ENCODE data around the gene CHAD.
A peak's percentile ranks its signal among the peaks of the same experiment; 100 is the strongest.
"Not testable (repeated sequence)": the region's sequence is repeated elsewhere in the genome, so short reads cannot be mapped to it uniquely, and the experiment has no call there.

Gene CHAD

GRCh38 chr17:50495217-50495823 lies 26.6 kb upstream of the CHAD start:
- no peak for DNase-seq (ENCODE audit: low read depth in 1 of 2, low spot score in 1 of 2)

GRCh38 chr17:50493744-50494143 lies 25.1 kb upstream of the CHAD start:
- DNase-seq (ENCODE audit: low read depth in 1 of 2, low spot score in 1 of 2), result no peak

- no peak for DNase-seq (ENCODE audit: low read depth in 1 of 2, low spot score in 1 of 2)
Observed at GRCh38 chr17:50492214-50492613, 23.5 kb upstream of the CHAD start.

- DNase-seq (ENCODE audit: low read depth in 1 of 2, low spot score in 1 of 2), result no peak
Observed at GRCh38 chr17:50491505-50491904, 22.8 kb upstream of the CHAD start.

- DNase-seq (ENCODE audit: low read depth in 1 of 2, low spot score in 1 of 2), result no peak
Observed at GRCh38 chr17:50488880-50489279, 20.2 kb upstream of the CHAD start.

GRCh38 chr17:50487213-50488096 lies 18.8 kb upstream of the CHAD start:
- no peak for DNase-seq (ENCODE audit: low read depth in 1 of 2, low spot score in 1 of 2)

GRCh38 chr17:50484386-50485155 lies 15.9 kb upstream of the CHAD start:
- no peak for DNase-seq (ENCODE audit: low read depth in 1 of 2, low spot score in 1 of 2)

- DNase-seq (ENCODE audit: low read depth in 1 of 2, low spot score in 1 of 2), result no peak
Observed at GRCh38 chr17:50483266-50483665, 14.6 kb upstream of the CHAD start.

- DNase-seq (ENCODE audit: low read depth in 1 of 2, low spot score in 1 of 2), result peak; percentile 53 to 54
Observed at GRCh38 chr17:50482516-50482915, 13.8 kb upstream of the CHAD start.

- DNase-seq (ENCODE audit: low read depth in 1 of 2, low spot score in 1 of 2), result no peak
Observed at GRCh38 chr17:50482110-50482509, 13.4 kb upstream of the CHAD start.

- DNase-seq (ENCODE audit: low read depth in 1 of 2, low spot score in 1 of 2), result no peak
Observed at GRCh38 chr17:50481648-50482047, 13.0 kb upstream of the CHAD start.

GRCh38 chr17:50480854-50481490 lies 12.3 kb upstream of the CHAD start:
- DNase-seq (ENCODE audit: low read depth in 1 of 2, low spot score in 1 of 2), result no peak

GRCh38 chr17:50480142-50480764 lies 11.6 kb upstream of the CHAD start:
- no peak for DNase-seq (ENCODE audit: low read depth in 1 of 2, low spot score in 1 of 2)

- peak; percentile 30 to 50 for DNase-seq (ENCODE audit: low read depth in 1 of 2, low spot score in 1 of 2)
Observed at GRCh38 chr17:50479522-50480141, 11.0 kb upstream of the CHAD start.

GRCh38 chr17:50478391-50479381 lies 10.0 kb upstream of the CHAD start, which contains the start of gene RSAD1:
RSAD1 (plus strand) TSS chr17:50478860; CDS start chr17:50478885, 25 bp downstream.
- peak; percentile 70 to 76 for DNase-seq (ENCODE audit: low read depth in 1 of 2, low spot score in 1 of 2)

GRCh38 chr17:50477976-50478375 lies 9.3 kb upstream of the CHAD start:
- DNase-seq (ENCODE audit: low read depth in 1 of 2, low spot score in 1 of 2), result no peak

- DNase-seq (ENCODE audit: low read depth in 1 of 2, low spot score in 1 of 2), result no peak
Observed at GRCh38 chr17:50476545-50477315, 8.1 kb upstream of the CHAD start.

- DNase-seq (ENCODE audit: low read depth in 1 of 2, low spot score in 1 of 2), result not testable (repeated sequence)
Observed at GRCh38 chr17:50475775-50476544, 7.3 kb upstream of the CHAD start.
